Large intestine (tissue), 3 donors: ENCODE results near the gene TMEM88. TPM values are rescaled to one million over a fixed set of nuclear protein-coding genes. Genes with fewer than 3 reads are reported as not detected.
A peak's percentile ranks its signal among the peaks of the same experiment; 100 is the strongest.

Source experiments
- DNase-seq, 2 donors: peaks; one replicate each; pipeline versions ENCODE4 v3.0.0 to v3.0.0-alpha.2; 2013
- H3K27ac ChIP-seq: one replicate; pipeline ENCODE4 v1.5.1; 2013; ENCODE audit warnings: low read length
- H3K27me3 ChIP-seq: 2 replicates; pipeline ENCODE4 v1.6.1; 2013; ENCODE audit warnings: low read length; ENCODE audit not compliant: control insufficient read depth, insufficient read depth
- H3K36me3 ChIP-seq: 2 replicates; pipeline ENCODE4 v1.6.1; 2013; ENCODE audit warnings: low read length; ENCODE audit not compliant: control insufficient read depth, insufficient read depth
- H3K4me1 ChIP-seq: one replicate; pipeline ENCODE4 v1.6.1; 2013; ENCODE audit warnings: low read length; ENCODE audit not compliant: control insufficient read depth, insufficient read depth
- H3K4me3 ChIP-seq: one replicate; pipeline ENCODE4 v1.5.1; 2013; ENCODE audit warnings: low read length
- H3K9me3 ChIP-seq: one replicate; pipeline ENCODE4 v1.6.1; 2013; ENCODE audit warnings: mild to moderate bottlenecking, low read depth, low read length, moderate library complexity; ENCODE audit not compliant: control insufficient read depth
- WGBS: methylation state at CpG from one replicate; pipeline ENCODE4 v1.1.5; 2013; ENCODE audit warnings: low lambda C conversion rate; ENCODE audit not compliant: insufficient coverage; 5-methylcytosine and 5-hydroxymethylcytosine counted together
- polyA plus RNA-seq: library from polyadenylated mRNA; unstranded; fragments of 120-200 nt; gene quantifications from one replicate; pipeline ENCODE4 v1.2.1, GENCODE V29; 2013

TMEM88 gene
- polyA plus RNA-seq, 1 donor = 10.4 TPM

- Histone ChIP-seq H3K9me3 (no peaks in the 10 kb centered on the region), H3K4me3 (peak overlapping the region; percentile 56), H3K27me3 (peaks cover 2% of the 10 kb centered on the region), H3K36me3 (no peaks in the 10 kb centered on the region), H3K4me1 (peaks cover 18% of the 10 kb centered on the region), H3K27ac (no peak overlapping the region)
- DNase-seq = no peak
- 12% methylated on average over 3 of the region's 19 CpGs for WGBS
Observed at GRCh38 chr17:7833011-7833794, 21.7 kb upstream of the TMEM88 start.

DNA sequence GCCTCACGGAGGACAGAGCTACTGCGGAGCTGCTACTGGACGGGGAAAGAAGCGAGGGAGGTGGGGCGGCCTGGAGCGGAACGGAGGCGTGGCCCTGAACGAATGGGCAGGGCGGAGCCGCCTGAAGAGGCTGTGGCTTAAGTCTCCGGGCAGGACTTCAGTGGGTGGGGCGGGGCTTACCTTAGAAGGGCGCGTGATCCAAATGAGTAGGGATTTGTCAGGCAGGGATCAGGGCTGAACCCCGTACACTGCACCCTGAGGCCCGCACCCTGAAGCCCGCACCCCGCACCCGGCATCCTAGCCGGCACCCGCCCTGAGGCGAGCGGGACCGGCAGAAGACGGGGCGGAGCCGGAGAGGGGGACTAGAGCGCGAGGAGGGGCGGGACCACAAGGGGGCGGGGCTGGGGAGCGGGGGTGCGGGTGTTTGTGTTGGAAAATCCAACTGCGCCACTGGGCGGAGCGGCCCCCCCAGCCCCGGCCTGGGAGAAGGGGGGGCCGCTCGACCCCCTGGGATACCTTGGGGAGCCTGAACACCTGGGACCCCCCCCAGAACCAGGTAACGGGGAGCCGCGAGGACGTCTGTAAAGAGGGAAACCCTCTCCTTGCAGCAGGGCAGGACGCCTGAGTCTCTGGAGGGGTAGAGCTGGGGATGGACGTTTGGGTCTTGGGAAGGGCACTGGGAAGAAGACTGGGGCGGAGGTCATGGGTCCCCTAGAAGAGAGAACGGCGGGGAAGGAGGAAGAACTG lies 20.9 kb upstream of the TMEM88 start, which contains the start of gene KDM6B:
Gene KDM6B (plus strand): TSS at position 423 of the 747 bp plus-strand sequence. CDS start 11,338 bp downstream, outside the sequence.
- no peaks in the 10 kb centered on the region for H3K36me3 ChIP-seq
- peak within 1 kb of the TSS; percentile 56 for H3K4me3 ChIP-seq
- H3K27ac ChIP-seq = peak within 1 kb of the TSS; percentile 96
- DNase-seq = peak; percentile 92 to 96
- H3K4me1 ChIP-seq = peaks cover 24% of the 10 kb centered on the region
- peaks cover 2% of the 10 kb centered on the region for H3K27me3 ChIP-seq
- no CpG with 5 or more reads among the region's 49 CpGs for WGBS
- no peaks in the 10 kb centered on the region for H3K9me3 ChIP-seq

- H3K27ac ChIP-seq = peak overlapping the region; percentile 96
- DNase-seq = peak; percentile 52 to 63
- WGBS = no CpG with 5 or more reads among the region's 20 CpGs
- peaks cover 2% of the 10 kb centered on the region for H3K27me3 ChIP-seq
- peaks cover 30% of the 10 kb centered on the region for H3K4me1 ChIP-seq
- H3K36me3 ChIP-seq = no peaks in the 10 kb centered on the region
- peak overlapping the region; percentile 56 for H3K4me3 ChIP-seq
- no peaks in the 10 kb centered on the region for H3K9me3 ChIP-seq
Observed at GRCh38 chr17:7834542-7834956, 20.3 kb upstream of the TMEM88 start.

GRCh38 chr17:7834957-7835813 lies 19.7 kb upstream of the TMEM88 start:
- peaks cover 36% of the 10 kb centered on the region for H3K4me1 ChIP-seq

GRCh38 chr17:7835814-7836595 lies 18.9 kb upstream of the TMEM88 start:
- Histone ChIP-seq H3K36me3 (peaks cover 4% of the 10 kb centered on the region), H3K27ac (peak overlapping the region; percentile 96), H3K27me3 (no peaks in the 10 kb centered on the region), H3K4me1 (peaks cover 44% of the 10 kb centered on the region), H3K9me3 (no peaks in the 10 kb centered on the region), H3K4me3 (peak overlapping the region; percentile 77)
- peak in 1 of 2 donors; percentile 62 for DNase-seq
- WGBS = 3% methylated on average over 7 of the region's 61 CpGs

More at GRCh38 chr17:7834957-7835813, 19.7 kb upstream of the TMEM88 start:
- Histone ChIP-seq H3K27me3 (peaks cover 1% of the 10 kb centered on the region), H3K27ac (peak overlapping the region; percentile 96), H3K4me3 (peak overlapping the region; percentile 77), H3K9me3 (no peaks in the 10 kb centered on the region), H3K36me3 (peaks cover 2% of the 10 kb centered on the region)
- peak; percentile 99 for DNase-seq
- no CpG with 5 or more reads among the region's 69 CpGs for WGBS

DNA sequence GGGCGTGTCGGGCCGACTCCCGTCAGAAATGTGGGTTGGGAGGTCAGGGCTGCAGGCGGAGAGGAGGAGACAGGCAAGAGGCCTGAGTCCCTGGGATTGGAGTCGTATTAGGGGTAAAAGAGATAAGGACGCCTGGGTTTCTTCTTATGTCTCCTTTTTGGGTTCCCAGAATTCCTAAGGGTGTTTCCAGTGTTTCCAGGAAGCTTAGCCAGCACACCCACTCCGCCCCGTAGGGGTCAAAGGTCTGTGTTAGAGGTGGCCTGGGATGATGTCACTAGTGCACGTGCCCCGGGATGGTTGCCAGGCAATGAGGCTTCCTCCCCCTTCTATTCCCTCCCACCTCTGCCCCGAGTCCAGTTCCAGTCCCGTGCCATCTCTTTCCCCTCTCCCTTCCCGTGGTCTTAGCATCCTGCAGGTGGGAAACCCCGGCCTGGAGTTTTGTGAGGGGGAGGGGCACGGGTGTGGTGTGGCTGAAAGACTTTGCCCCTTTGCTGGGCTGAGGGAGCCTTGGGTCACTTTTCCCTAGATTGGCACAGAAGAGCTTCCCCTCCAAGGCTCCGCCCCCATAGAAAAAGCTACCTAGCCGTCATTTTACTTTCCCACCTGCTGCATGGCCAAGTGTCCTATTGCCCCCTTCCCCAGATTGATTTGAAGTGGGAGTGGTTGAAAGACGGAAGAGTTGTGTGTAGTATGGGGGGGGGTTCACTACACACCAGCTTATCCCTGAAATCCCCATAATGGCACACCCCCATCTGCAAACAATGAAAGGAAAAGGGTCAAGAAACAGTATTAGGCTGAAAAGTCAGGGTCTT lies 18.1 kb upstream of the TMEM88 start:
- H3K27ac ChIP-seq = peak overlapping the region; percentile 96
- peak overlapping the region; percentile 77 for H3K4me3 ChIP-seq
- H3K9me3 ChIP-seq = peaks cover 2% of the 10 kb centered on the region
- DNase-seq = peak; percentile 99 to 100
- H3K4me1 ChIP-seq = peaks cover 48% of the 10 kb centered on the region
- no peaks in the 10 kb centered on the region for H3K27me3 ChIP-seq
- peaks cover 4% of the 10 kb centered on the region for H3K36me3 ChIP-seq
- no CpG with 5 or more reads among the region's 19 CpGs for WGBS

GRCh38 chr17:7837408-7838088 lies 17.3 kb upstream of the TMEM88 start:
- WGBS = no CpG with 5 or more reads among the region's 8 CpGs
- peaks cover 48% of the 10 kb centered on the region for H3K4me1 ChIP-seq
- peaks cover 3% of the 10 kb centered on the region for H3K9me3 ChIP-seq
- peaks cover 4% of the 10 kb centered on the region for H3K36me3 ChIP-seq
- no peaks in the 10 kb centered on the region for H3K27me3 ChIP-seq
- peak overlapping the region; percentile 96 for H3K27ac ChIP-seq
- no peak for DNase-seq
- peak overlapping the region; percentile 40 for H3K4me3 ChIP-seq

DNA sequence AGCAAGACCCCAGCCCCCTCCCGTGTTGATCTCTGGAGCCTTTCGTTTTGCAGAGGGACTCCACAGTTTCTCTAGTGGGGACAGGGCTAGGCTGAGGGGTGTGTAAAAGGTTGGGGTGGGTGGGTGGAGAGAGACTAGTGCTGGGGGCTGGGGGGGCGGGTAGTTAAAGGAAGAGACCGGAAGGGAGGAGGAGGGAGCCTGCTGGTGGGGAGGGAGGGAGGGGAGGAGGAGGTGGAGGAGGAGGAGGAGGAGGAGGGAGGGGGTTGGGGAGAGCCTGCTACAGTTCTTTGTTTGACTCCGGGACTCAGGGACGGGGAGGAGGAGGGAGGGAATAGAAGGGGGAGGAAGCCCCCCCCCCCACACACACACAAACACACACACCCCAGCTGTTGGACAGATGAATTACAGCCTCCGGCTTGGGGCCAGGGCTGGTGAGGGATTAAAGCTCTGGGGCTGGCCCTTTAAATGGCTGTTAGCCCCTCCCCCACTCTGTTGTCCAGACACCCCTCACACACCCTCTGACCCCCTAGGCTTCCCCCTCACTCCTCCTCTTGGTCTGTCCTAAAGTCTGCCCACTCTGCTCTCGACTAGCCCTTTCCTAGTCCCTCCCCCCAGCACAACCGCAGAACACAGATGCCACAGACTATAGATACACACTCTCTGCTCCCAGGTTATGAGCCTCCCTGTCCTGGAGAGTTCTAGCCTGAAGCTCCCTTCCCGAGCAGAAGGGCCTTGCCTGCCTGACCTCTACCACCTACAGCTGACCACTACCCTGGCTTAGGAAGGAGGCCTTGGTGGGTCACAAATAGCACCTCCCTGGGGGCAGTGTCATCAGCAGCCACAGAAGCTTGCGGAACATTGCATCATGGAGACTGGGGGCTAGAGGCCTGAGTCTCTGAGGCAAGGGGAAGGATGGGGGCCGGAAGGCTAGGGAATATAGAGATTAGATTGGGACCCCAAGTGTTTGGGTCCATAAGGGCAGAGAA lies 16.5 kb upstream of the TMEM88 start:
- peak; percentile 50 to 66 for DNase-seq
- peak overlapping the region; percentile 40 for H3K4me3 ChIP-seq
- H3K27ac ChIP-seq = peak overlapping the region; percentile 96
- H3K36me3 ChIP-seq = peaks cover 4% of the 10 kb centered on the region
- H3K9me3 ChIP-seq = peaks cover 3% of the 10 kb centered on the region
- WGBS = 40% methylated on average over 3 of the region's 12 CpGs
- H3K27me3 ChIP-seq = no peaks in the 10 kb centered on the region
- H3K4me1 ChIP-seq = peaks cover 45% of the 10 kb centered on the region
